ENCODE data around the gene NUP205.

- no peak for TF ChIP-seq EP300 (IDR thresholded peaks at IDR 0.05)
- TF ChIP-seq CTCF (IDR thresholded peaks at IDR 0.05) = no peak
- TF ChIP-seq POLR2A (IDR thresholded peaks at IDR 0.05) = no peak
- TF ChIP-seq POLR2AphosphoS5 (IDR thresholded peaks at IDR 0.05) = no peak
These were observed 93.3 kb downstream of the NUP205 start for GRCh38 chr7:135650831-135651573.

Data from suprapubic skin (tissue), 4 donors.